DOHH2 (cell line): Measurements from ENCODE around the gene COA7.

Source experiments
- H3F3A ChIP-seq: fragments of 200-600 bp; sonication (generic), shearing (Covaris generic); 2 replicates; pipeline ENCODE4 v1.6.0; 2016; ENCODE audit warnings: antibody characterized with exemption, mild to moderate bottlenecking; ENCODE audit not compliant: control insufficient read depth, insufficient read depth
- H3K27ac ChIP-seq: fragments of 200-600 bp; sonication (generic); 2 replicates; pipeline ENCODE4 v1.5.1; 2014; ENCODE audit warnings: low read depth, mild to moderate bottlenecking, low read length, moderate library complexity
- H3K27me3 ChIP-seq: fragments of 200-600 bp; sonication (generic); 2 replicates; pipeline ENCODE4 v1.6.1; 2014; ENCODE audit warnings: mild to moderate bottlenecking, low read length, mixed read lengths; ENCODE audit not compliant: control insufficient read depth
- H3K36me3 ChIP-seq: fragments of 200-600 bp; sonication (generic); 2 replicates; pipeline ENCODE4 v1.6.1; 2014; ENCODE audit warnings: mild to moderate bottlenecking, low read length, moderate library complexity, mixed read lengths; ENCODE audit not compliant: control insufficient read depth
- H3K4me1 ChIP-seq: fragments of 200-600 bp; sonication (generic); 2 replicates; pipeline ENCODE4 v1.6.1; 2014; ENCODE audit warnings: mild to moderate bottlenecking, low read length, mixed read lengths; ENCODE audit not compliant: control insufficient read depth
- H3K4me2 ChIP-seq: fragments of 200-600 bp; sonication (generic); 2 replicates; pipeline ENCODE4 v1.6.0; 2014; ENCODE audit warnings: mild to moderate bottlenecking, low read length, moderate library complexity
- H3K4me3 ChIP-seq: fragments of 200-600 bp; sonication (generic); 2 replicates; pipeline ENCODE4 v1.5.1; 2014; ENCODE audit warnings: mild to moderate bottlenecking, low read length, mixed read lengths
- H3K79me2 ChIP-seq: fragments of 200-600 bp; sonication (generic); 2 replicates; pipeline ENCODE4 v1.6.1; 2014; ENCODE audit warnings: mild to moderate bottlenecking, low read length, mixed read lengths; ENCODE audit not compliant: control insufficient read depth
- H3K9me2 ChIP-seq: fragments of 200-600 bp; sonication (generic); replicated peaks from 2 replicates; pipeline ENCODE4 v1.6.1; 2014; ENCODE audit warnings: mild to moderate bottlenecking, low read length, mixed read lengths; ENCODE audit not compliant: control insufficient read depth
- H3K9me3 ChIP-seq: fragments of 200-600 bp; sonication (generic); 2 replicates; pipeline ENCODE4 v1.6.1; 2014; ENCODE audit warnings: antibody characterized with exemption, low read length, mixed read lengths; ENCODE audit not compliant: control insufficient read depth, insufficient read depth
- H4K20me1 ChIP-seq: fragments of 200-600 bp; sonication (generic); 2 replicates; pipeline ENCODE4 v1.6.0; 2014; ENCODE audit warnings: low read depth, mild to moderate bottlenecking, antibody characterized with exemption, low read length, moderate library complexity; ENCODE audit not compliant: control insufficient read depth, insufficient read depth
- CTCF ChIP-seq: fragments of 200-600 bp; sonication (generic); IDR thresholded peaks from one replicate; pipeline ENCODE4 v1.5.1; 2014; ENCODE audit warnings: antibody characterized with exemption, mild to moderate bottlenecking, low read depth, low read length; ENCODE audit not compliant: poor library complexity, severe bottlenecking
- EZH2phosphoT487 ChIP-seq: fragments of 200-600 bp; sonication (generic); IDR thresholded peaks from 2 replicates; pipeline ENCODE4 v1.6.1; 2017; ENCODE audit warnings: borderline replicate concordance, mild to moderate bottlenecking, antibody characterized with exemption, low read length, moderate library complexity, mixed read lengths

COA7 gene

GRCh38 chr1:52658795-52659194 is 39.4 kb downstream of the COA7 start:
- no peaks in the 10 kb centered on the region for H4K20me1 ChIP-seq
- no peaks in the 10 kb centered on the region for H3K9me3 ChIP-seq
- TF ChIP-seq CTCF = no peak
- TF ChIP-seq EZH2phosphoT487 = no peak
- no peaks in the 10 kb centered on the region for H3K79me2 ChIP-seq
- no peak overlapping the region for H3K4me3 ChIP-seq
- no peaks in the 10 kb centered on the region for H3K9me2 ChIP-seq
- no peaks in the 10 kb centered on the region for H3K27me3 ChIP-seq
- no peaks in the 10 kb centered on the region for H3K4me1 ChIP-seq
- H3K4me2 ChIP-seq = no peak overlapping the region
- no peaks in the 10 kb centered on the region for H3F3A ChIP-seq
- no peaks in the 10 kb centered on the region for H3K36me3 ChIP-seq
- H3K27ac ChIP-seq = no peak overlapping the region

- H3K4me1 ChIP-seq = no peaks in the 10 kb centered on the region
- TF ChIP-seq EZH2phosphoT487 (no peak), CTCF (no peak)
- no peaks in the 10 kb centered on the region for H3K9me2 ChIP-seq
- H3K36me3 ChIP-seq = no peaks in the 10 kb centered on the region
- no peaks in the 10 kb centered on the region for H3K27me3 ChIP-seq
- no peak overlapping the region for H3K4me2 ChIP-seq
- H3K4me3 ChIP-seq = no peak overlapping the region
- no peak overlapping the region for H3K27ac ChIP-seq
- no peaks in the 10 kb centered on the region for H3K9me3 ChIP-seq
- H4K20me1 ChIP-seq = no peaks in the 10 kb centered on the region
- H3K79me2 ChIP-seq = no peaks in the 10 kb centered on the region
- no peaks in the 10 kb centered on the region for H3F3A ChIP-seq
These were observed 40.4 kb downstream of the COA7 start for GRCh38 chr1:52657702-52658101.

GRCh38 chr1:52654063-52654462 is 44.1 kb downstream of the COA7 start:
- Histone ChIP-seq H3K79me2 (no peaks in the 10 kb centered on the region), H3K4me3 (no peak overlapping the region), H3F3A (no peaks in the 10 kb centered on the region), H4K20me1 (no peaks in the 10 kb centered on the region), H3K4me1 (no peaks in the 10 kb centered on the region), H3K9me2 (no peaks in the 10 kb centered on the region), H3K27me3 (no peaks in the 10 kb centered on the region), H3K36me3 (no peaks in the 10 kb centered on the region), H3K4me2 (no peak overlapping the region), H3K27ac (no peak overlapping the region), H3K9me3 (no peaks in the 10 kb centered on the region)
- no peak for TF ChIP-seq EZH2phosphoT487
- no peak for TF ChIP-seq CTCF
